AG04450 (cell line): Measurements from ENCODE around the gene NKAIN2. TPM values are rescaled to one million over a fixed set of nuclear protein-coding genes. Genes with fewer than 3 reads are reported as not detected.

Experiments used
- CTCF ChIA-PET: fragments of 300-600, 350-600 bp; formaldehyde crosslinking; extraction: SDS; loops from one replicate; lab custom pipeline; 2022; ENCODE audit warnings: antibody characterized with exemption, inconsistent platforms; lab: Charles Lee
- POLR2A ChIA-PET: fragments of 350-600 bp; formaldehyde crosslinking; extraction: SDS; loops from one replicate; lab custom pipeline; 2021; ENCODE audit warnings: antibody characterized with exemption, inconsistent platforms; lab: Yijun Ruan, JAX
- DNase-seq: peaks from one replicate; pipeline ENCODE4 v3.0.0-alpha.2; 2011; ENCODE audit warnings: low read depth, low spot score
- H3K27ac ChIP-seq: one replicate; pipeline ENCODE4 v1.5.1; 2012; ENCODE audit warnings: low read depth, low read length, control low read depth
- H3K27me3 ChIP-seq: one replicate; pipeline ENCODE4 v1.6.0; 2012; ENCODE audit warnings: low read length; ENCODE audit not compliant: control insufficient read depth, insufficient read depth
- H3K4me3 ChIP-seq: 2 replicates; pipeline ENCODE4 v1.5.1; 2011; ENCODE audit warnings: mild to moderate bottlenecking, low read depth, low read length, control low read depth
- H3K9me3 ChIP-seq: 2 replicates; pipeline ENCODE4 v1.5.1; 2012; ENCODE audit warnings: low read length; ENCODE audit not compliant: control insufficient read depth, insufficient read depth
- CTCF ChIP-seq: IDR thresholded peaks from 2 replicates; pipeline ENCODE4 v1.5.1; 2011; ENCODE audit warnings: low read depth, low read length, control low read depth, inconsistent platforms
- polyA plus RNA-seq: library from polyadenylated mRNA; depleted of rRNA; stranded (reverse); fragments of >200 nt; gene quantifications from 2 replicates; pipeline ENCODE4 v1.2.3, GENCODE V29; 2011

NKAIN2 gene
- polyA plus RNA-seq, 1 experiment = not detected

- TF ChIP-seq CTCF = no peak
- ChIA-PET CTCF (interaction anchor here (1.0 to 1.1 kb wide), 2 partner anchors 11 to 255 kb away, joined by 4 read pairs; no protein-coding TSS in a partner anchor), POLR2A (no interaction called here)
- no peak for DNase-seq
- no peak overlapping the region for H3K4me3 ChIP-seq
- no peaks in the 10 kb centered on the region for H3K9me3 ChIP-seq
- no peaks in the 10 kb centered on the region for H3K27me3 ChIP-seq
- no peak overlapping the region for H3K27ac ChIP-seq
Measured at GRCh38 chr6:124859366-124859765, 1055.7 kb downstream of the NKAIN2 start.

GRCh38 chr6:124866040-124866439 lies 1062.4 kb downstream of the NKAIN2 start:
- no peak overlapping the region for H3K4me3 ChIP-seq
- POLR2A ChIA-PET = no interaction called here
- no peaks in the 10 kb centered on the region for H3K9me3 ChIP-seq
- DNase-seq = no peak
- no peaks in the 10 kb centered on the region for H3K27me3 ChIP-seq
- CTCF ChIA-PET = interaction anchor here (1.2 kb wide), 1 partner anchor 248 kb away, joined by 5 read pairs; no protein-coding TSS in a partner anchor
- H3K27ac ChIP-seq = no peak overlapping the region
- TF ChIP-seq CTCF = no peak

GRCh38 chr6:124867121-124867520 lies 1063.5 kb downstream of the NKAIN2 start:
- H3K9me3 ChIP-seq = no peaks in the 10 kb centered on the region
- no peak for DNase-seq
- H3K27ac ChIP-seq = no peak overlapping the region
- no peaks in the 10 kb centered on the region for H3K27me3 ChIP-seq
- TF ChIP-seq CTCF = no peak
- ChIA-PET POLR2A (no interaction called here), CTCF (interaction anchor here (1.2 kb wide), 1 partner anchor 247 kb away, joined by 5 read pairs; no protein-coding TSS in a partner anchor)
- H3K4me3 ChIP-seq = no peak overlapping the region

- no peaks in the 10 kb centered on the region for H3K27me3 ChIP-seq
- ChIA-PET POLR2A (interaction anchor here (0.7 to 1.5 kb wide), 2 partner anchors 93 to 236 kb away, joined by 3 read pairs; no protein-coding TSS in a partner anchor), CTCF (interaction anchor here (0.9 to 7.8 kb wide), 3 partner anchors 244 to 251 kb away, joined by 3 to 178 read pairs (median 13); no protein-coding TSS in a partner anchor)
- no peak for TF ChIP-seq CTCF
- no peaks in the 10 kb centered on the region for H3K9me3 ChIP-seq
- H3K27ac ChIP-seq = no peak overlapping the region
- H3K4me3 ChIP-seq = no peak overlapping the region
- DNase-seq = no peak
Measured at GRCh38 chr6:124868481-124868880, 1064.8 kb downstream of the NKAIN2 start.

- CTCF ChIA-PET = interaction anchor here (0.9 to 7.8 kb wide), 3 partner anchors 243 to 250 kb away, joined by 3 to 178 read pairs (median 13); no protein-coding TSS in a partner anchor
Measured at GRCh38 chr6:124869416-124869815, 1065.8 kb downstream of the NKAIN2 start.

More at GRCh38 chr6:124869416-124869815, 1065.8 kb downstream of the NKAIN2 start:
- no peak for TF ChIP-seq CTCF
- POLR2A ChIA-PET = interaction anchor here (1.5 kb wide), 1 partner anchor 92 kb away, joined by 3 read pairs; no protein-coding TSS in a partner anchor
- Histone ChIP-seq H3K9me3 (no peaks in the 10 kb centered on the region), H3K4me3 (no peak overlapping the region), H3K27ac (no peak overlapping the region), H3K27me3 (no peaks in the 10 kb centered on the region)
- no peak for DNase-seq
